Activated CD4-positive, CD25-positive, alpha-beta regulatory T cell treated with anti-CD3 and anti-CD28 coated beads, Interleukin-2, amount 50 U/mL, for 72 hours (primary cell): Measurements from ENCODE around the gene C2CD4C.
"Not testable (repeated sequence)": the region's sequence is repeated elsewhere in the genome, so short reads cannot be mapped to it uniquely, and the experiment has no call there.

Experiments used
- DNase-seq: peaks from one replicate; pipeline ENCODE4 v3.0.0; 2021

The C2CD4C gene

GRCh38 chr19:362154-362553 is 46.8 kb downstream of the C2CD4C start:
- no peak for DNase-seq

GRCh38 chr19:359653-359925 is 49.4 kb downstream of the C2CD4C start:
- peak; percentile 18 for DNase-seq

GRCh38 chr19:355536-355935 is 53.4 kb downstream of the C2CD4C start:
- DNase-seq, result not testable (repeated sequence)
